Measurements from ENCODE around the gene TMEM8B.

DNA sequence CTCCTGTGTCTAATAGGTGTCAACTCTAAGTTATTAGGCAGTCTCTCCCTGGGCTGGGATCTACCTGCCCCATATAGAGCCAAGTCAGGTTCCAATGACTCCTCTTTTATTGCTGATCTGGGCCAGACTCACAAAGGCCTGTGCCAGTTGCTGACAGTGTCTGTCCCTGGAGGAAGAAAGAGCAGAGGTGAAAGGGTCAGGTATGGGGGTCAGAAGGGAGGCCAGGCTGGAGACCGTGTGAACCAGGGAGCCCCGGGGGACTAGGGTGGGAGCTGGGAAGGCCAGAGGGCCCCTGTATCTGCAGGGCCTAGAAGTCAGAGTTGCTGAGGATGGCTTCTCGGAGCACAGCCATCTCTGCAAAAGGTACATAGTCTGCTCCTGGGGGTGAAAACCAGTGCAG lies 10.7 kb upstream of the TMEM8B start:
- TF ChIP-seq NRF1 (IDR thresholded peaks at IDR 0.05; ENCODE audit: low read depth, low read length) (no peak), ASH2L (IDR thresholded peaks at IDR 0.05; ENCODE audit: low read length) (no peak), RFX5 (IDR thresholded peaks at IDR 0.05; ENCODE audit: borderline replicate concordance, low read depth, low read length) (no peak), ZNF274 (IDR thresholded peaks at IDR 0.05; ENCODE audit: borderline replicate concordance, extremely low read depth, low read length) (no peak), EZH2 (IDR thresholded peaks at IDR 0.05; ENCODE audit: low read depth, low read length, severe bottlenecking) (no peak), JUN (IDR thresholded peaks at IDR 0.05; ENCODE audit: low read depth, low read length) (no peak)
- TF ChIP-seq, protein P1, sequence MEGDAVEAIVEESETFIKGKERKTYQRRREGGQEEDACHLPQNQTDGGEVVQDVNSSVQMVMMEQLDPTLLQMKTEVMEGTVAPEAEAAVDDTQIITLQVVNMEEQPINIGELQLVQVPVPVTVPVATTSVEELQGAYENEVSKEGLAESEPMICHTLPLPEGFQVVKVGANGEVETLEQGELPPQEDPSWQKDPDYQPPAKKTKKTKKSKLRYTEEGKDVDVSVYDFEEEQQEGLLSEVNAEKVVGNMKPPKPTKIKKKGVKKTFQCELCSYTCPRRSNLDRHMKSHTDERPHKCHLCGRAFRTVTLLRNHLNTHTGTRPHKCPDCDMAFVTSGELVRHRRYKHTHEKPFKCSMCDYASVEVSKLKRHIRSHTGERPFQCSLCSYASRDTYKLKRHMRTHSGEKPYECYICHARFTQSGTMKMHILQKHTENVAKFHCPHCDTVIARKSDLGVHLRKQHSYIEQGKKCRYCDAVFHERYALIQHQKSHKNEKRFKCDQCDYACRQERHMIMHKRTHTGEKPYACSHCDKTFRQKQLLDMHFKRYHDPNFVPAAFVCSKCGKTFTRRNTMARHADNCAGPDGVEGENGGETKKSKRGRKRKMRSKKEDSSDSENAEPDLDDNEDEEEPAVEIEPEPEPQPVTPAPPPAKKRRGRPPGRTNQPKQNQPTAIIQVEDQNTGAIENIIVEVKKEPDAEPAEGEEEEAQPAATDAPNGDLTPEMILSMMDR (IDR thresholded peaks at IDR 0.05; ENCODE audit: control extremely low read depth in 1 of 3, insufficient read depth in 1 of 3, low read depth in 1 of 3, low read length in 3 of 3), result no peak
